Tibial nerve (tissue), 4 donors: ENCODE results near the gene CLIC5. TPM values are rescaled to one million over a fixed set of nuclear protein-coding genes. Genes with fewer than 3 reads are reported as not detected.

ENCODE experiments used
- DNase-seq, 2 donors: peaks; one replicate each; pipeline ENCODE4 v3.0.0-alpha.2; 2019; ENCODE audit warnings: low spot score in 2 of 2
- H3K27ac ChIP-seq, 4 donors: fragments of 200-600 bp; sonication (generic) in 3 of 4; one replicate each; pipeline ENCODE4 v1.5.1; 2017 to 2019; ENCODE audit warnings: mild to moderate bottlenecking in 1 of 4
- H3K27me3 ChIP-seq, 2 donors: fragments of 200-600 bp; sonication (generic) in 1 of 2; one replicate each; pipeline versions ENCODE4 v1.5.1 to v1.6.0; 2017 to 2019
- H3K36me3 ChIP-seq, 3 donors: fragments of 200-600 bp; sonication (generic); one replicate each; pipeline ENCODE4 v1.5.1; 2018 to 2019
- H3K4me1 ChIP-seq, 4 donors: fragments of 200-600 bp; sonication (generic) in 3 of 4; one replicate each; pipeline ENCODE4 v1.5.1; 2017 to 2019
- H3K4me3 ChIP-seq, 4 donors: fragments of 200-600 bp; sonication (generic) in 3 of 4; one replicate each; pipeline ENCODE4 v1.5.1; 2017 to 2019; ENCODE audit warnings: mild to moderate bottlenecking in 1 of 4, moderate library complexity in 1 of 4
- H3K9me3 ChIP-seq, 4 donors: fragments of 200-600 bp; sonication (generic) in 3 of 4; one replicate each; pipeline ENCODE4 v1.5.1; 2017 to 2019
- CTCF ChIP-seq, 5 experiments: fragments of 200-600 bp in 3 of 5; fragments of 450-650 bp in 2 of 5; sonication (generic) in 3 of 5; IDR thresholded peaks; one replicate each; pipeline ENCODE4 v1.5.1; 2016 to 2019; ENCODE audit warnings: antibody characterized with exemption in 5 of 5, mild to moderate bottlenecking in 3 of 5, moderate library complexity in 2 of 5
- EP300 ChIP-seq, 2 donors: sonication (generic); formaldehyde crosslinking; IDR thresholded peaks; one replicate each; pipeline ENCODE4 v1.6.1; 2017; ENCODE audit warnings: antibody characterized with exemption in 2 of 2, mild to moderate bottlenecking in 1 of 2
- POLR2A ChIP-seq, 2 donors: fragments of 450-650 bp; IDR thresholded peaks; one replicate each; pipeline ENCODE4 v1.6.1; 2017; ENCODE audit warnings: antibody characterized with exemption in 2 of 2, mild to moderate bottlenecking in 2 of 2, moderate library complexity in 2 of 2
- WGBS, 2 donors: methylation state at CpG; one replicate each; pipeline ENCODE4 v1.1.5; 2018; 5-methylcytosine and 5-hydroxymethylcytosine counted together
- total RNA-seq, 4 donors: library from RNA; depleted of rRNA; stranded (reverse); fragments of >200 nt; gene quantifications; one replicate each; pipeline ENCODE4 v1.1.0, GENCODE V29; 2016

The CLIC5 gene
- total RNA-seq, 4 donors from 2014 or later: 6.6 to 47.2 (median 34.8) TPM

GRCh38 chr6:46024124-46024769, 8.6 kb upstream of the CLIC5 start:
- H3K4me1 ChIP-seq: peaks cover 0 to 6% (median 0%) of the 10 kb centered on the region in 4 donors
- no peak for DNase-seq
- no peaks in the 10 kb centered on the region for H3K9me3 ChIP-seq
- peak overlapping the region in 1 of 4 donors; percentile 53 for H3K27ac ChIP-seq
- no peaks in the 10 kb centered on the region for H3K27me3 ChIP-seq
- 65 to 74% methylated on average over 1 of the region's 1 CpG for WGBS, 2 donors
- H3K4me3 ChIP-seq: no peak overlapping the region
- TF ChIP-seq CTCF (IDR thresholded peaks at IDR 0.05): no peak
- no peak for TF ChIP-seq POLR2A (IDR thresholded peaks at IDR 0.05)
- TF ChIP-seq EP300 (IDR thresholded peaks at IDR 0.05): no peak
- no peaks in the 10 kb centered on the region for H3K36me3 ChIP-seq

DNA sequence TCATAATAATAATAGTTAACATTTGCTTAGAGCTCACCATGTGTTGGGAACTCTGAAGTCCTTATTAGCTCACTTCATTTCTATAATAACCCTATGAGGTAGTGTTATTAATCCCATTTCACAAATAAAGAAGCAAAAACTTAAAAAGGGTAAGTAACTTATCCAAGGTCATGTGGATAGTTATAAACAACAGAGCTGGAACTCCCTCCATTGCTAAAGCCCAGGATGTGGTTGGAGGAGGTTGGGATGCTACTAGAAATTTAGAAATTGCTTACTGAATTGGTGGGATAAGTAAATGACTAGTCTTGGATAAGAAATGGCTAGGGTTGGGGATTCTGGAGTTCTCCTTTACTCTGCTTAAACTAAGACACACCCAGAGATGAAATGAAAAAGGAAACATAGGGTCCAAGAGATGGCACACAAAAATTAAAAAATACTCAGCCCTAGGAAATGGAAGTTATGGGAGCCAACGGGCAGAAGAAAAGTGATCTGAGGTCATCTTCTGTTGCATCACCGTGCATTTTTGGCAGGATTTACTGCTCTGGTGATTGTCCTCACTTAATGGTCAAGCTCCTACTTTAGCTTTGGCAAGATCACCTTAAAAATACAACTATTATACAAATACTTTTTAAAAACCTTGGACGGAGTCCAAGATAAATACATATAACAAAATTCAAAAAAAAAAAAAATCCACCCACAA, 7.7 kb upstream of the CLIC5 start:
- no peaks in the 10 kb centered on the region for H3K27me3 ChIP-seq
- WGBS, 2 donors: 55 to 60% methylated on average over 3 of the region's 3 CpGs
- H3K36me3 ChIP-seq: no peaks in the 10 kb centered on the region
- H3K27ac ChIP-seq: peak overlapping the region in 1 of 4 donors; percentile 58
- peak in 1 of 2 donors; percentile 75 for TF ChIP-seq EP300 (IDR thresholded peaks at IDR 0.05)
- TF ChIP-seq CTCF (IDR thresholded peaks at IDR 0.05): no peak
- no peak for TF ChIP-seq POLR2A (IDR thresholded peaks at IDR 0.05)
- H3K4me1 ChIP-seq: peaks cover 0 to 6% (median 0%) of the 10 kb centered on the region in 4 donors
- peak; percentile 25 to 74 for DNase-seq
- no peak overlapping the region for H3K4me3 ChIP-seq
- H3K9me3 ChIP-seq: no peaks in the 10 kb centered on the region

DNA sequence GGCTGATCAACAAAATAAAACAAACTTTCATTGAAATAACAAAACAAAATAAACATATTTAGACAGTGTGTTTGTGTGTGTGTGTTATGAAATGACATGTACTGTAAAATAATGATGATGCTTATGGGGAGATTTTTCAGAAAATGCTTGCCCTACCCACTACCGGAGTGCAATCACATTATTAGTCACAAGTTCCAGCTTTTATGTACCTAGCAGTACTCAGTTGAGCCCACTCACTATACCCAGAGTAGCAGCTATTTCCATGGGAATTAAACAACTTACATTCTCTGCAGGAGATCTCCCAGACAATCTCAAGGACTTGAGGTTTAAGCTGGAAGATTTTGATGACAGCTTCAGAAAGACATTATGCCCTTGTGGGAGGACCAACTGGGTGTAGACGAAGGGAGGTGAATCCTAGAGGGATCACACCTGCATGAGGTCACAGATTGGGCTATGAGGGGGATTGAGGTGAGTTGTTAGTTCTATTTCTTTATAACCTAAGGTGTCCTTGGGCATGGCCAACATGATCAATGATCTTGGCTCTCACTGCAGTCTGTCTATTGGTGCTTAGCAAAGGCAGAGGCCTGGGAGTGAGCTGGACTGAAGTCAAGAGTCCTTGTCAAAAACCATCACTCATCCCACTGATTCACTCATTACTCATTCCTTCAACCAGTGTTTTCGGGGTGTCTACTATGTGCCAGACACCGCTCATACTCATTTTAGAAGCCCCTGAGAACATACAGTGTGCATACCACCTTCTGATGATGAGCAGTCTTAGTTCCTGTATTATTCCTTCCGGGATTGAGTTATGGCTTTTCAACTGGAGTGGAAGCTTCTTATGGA, 6.7 kb upstream of the CLIC5 start:
- Histone ChIP-seq H3K36me3 (no peaks in the 10 kb centered on the region), H3K4me1 (peaks cover 0 to 6% (median 0%) of the 10 kb centered on the region in 4 donors), H3K27me3 (no peaks in the 10 kb centered on the region), H3K4me3 (no peak overlapping the region), H3K9me3 (no peaks in the 10 kb centered on the region), H3K27ac (peak overlapping the region in 1 of 4 donors; percentile 58)
- WGBS, 2 donors: 93 to 96% methylated on average over 5 of the region's 5 CpGs
- TF ChIP-seq CTCF (IDR thresholded peaks at IDR 0.05) (no peak), POLR2A (IDR thresholded peaks at IDR 0.05) (no peak), EP300 (IDR thresholded peaks at IDR 0.05) (no peak)
- no peak for DNase-seq

GRCh38 chr6:46017726-46018125, 2.1 kb upstream of the CLIC5 start:
- H3K36me3 ChIP-seq: no peaks in the 10 kb centered on the region
- no peak overlapping the region for H3K4me3 ChIP-seq
- WGBS, 2 donors: 79 to 94% methylated on average over 2 of the region's 2 CpGs
- peaks cover 0 to 37% of the 10 kb centered on the region in 2 donors for H3K27me3 ChIP-seq
- no peak overlapping the region for H3K27ac ChIP-seq
- no peak for TF ChIP-seq EP300 (IDR thresholded peaks at IDR 0.05)
- no peak for TF ChIP-seq POLR2A (IDR thresholded peaks at IDR 0.05)
- TF ChIP-seq CTCF (IDR thresholded peaks at IDR 0.05): no peak
- no peak for DNase-seq
- H3K4me1 ChIP-seq: peaks cover 0 to 25% (median 3%) of the 10 kb centered on the region in 4 donors
- H3K9me3 ChIP-seq: no peaks in the 10 kb centered on the region
